ENCODE measurements around the gene SNX10.

GRCh38 chr7:26398756-26399509 is 107.3 kb downstream of the SNX10 start:
- TF ChIP-seq GATA3 (IDR thresholded peaks at IDR 0.05; ENCODE audit: low read depth, low read length) (no peak), GATA2 (IDR thresholded peaks at IDR 0.05; ENCODE audit: low read depth, low read length) (no peak)

All from SH-SY5Y (cell line).